PC-3 (cell line): Measurements from ENCODE around the gene SLCO3A1. TPM values are rescaled to one million over a fixed set of nuclear protein-coding genes. Genes with fewer than 3 reads are reported as not detected.

Experiments used
- ATAC-seq: fragments of 200-7000 bp; cut with Tn5 transposase; 2 replicates; pipeline ENCODE4 v1.9.1; 2020; ENCODE audit warnings: mild to moderate bottlenecking, moderate library complexity
- BruUV-seq: library from RNA; stranded (reverse); fragments of 400-500 nt; replicated peaks from 2 replicates; lab custom pipeline; 2021; lab: Mats Ljungman, UMichigan
- CTCF ChIA-PET: fragments of 300-600 bp; sonication (Branson Sonifier 250); formaldehyde crosslinking; loops from one replicate; lab custom pipeline; 2022; ENCODE audit warnings: antibody characterized with exemption; lab: Charles Lee
- POLR2A ChIA-PET: fragments of 300-600 bp; sonication (Branson Sonifier 250); formaldehyde crosslinking; loops from one replicate; lab custom pipeline; 2022; ENCODE audit warnings: antibody characterized with exemption; ENCODE audit not compliant: unreplicated experiment; lab: Charles Lee
- DNase-seq: peaks from one replicate; pipeline ENCODE4 v3.0.0-alpha.2; 2015
- H2AFZ ChIP-seq: fragments of 300-600 bp; sonication (generic); 2 replicates; pipeline ENCODE4 v1.6.0; 2016; ENCODE audit warnings: antibody characterized with exemption, low read length
- H3F3A ChIP-seq: fragments of 300-600 bp; sonication (generic); one replicate; pipeline ENCODE4 v1.6.0; 2017; ENCODE audit warnings: antibody characterized with exemption, low read length, control low read depth, mild to moderate bottlenecking; ENCODE audit not compliant: unreplicated experiment
- H3K27ac ChIP-seq: fragments of 300-600 bp; sonication (generic); 2 replicates; pipeline ENCODE4 v1.5.1; 2016; ENCODE audit warnings: mild to moderate bottlenecking, low read length
- H3K27me3 ChIP-seq: fragments of 300-600 bp; sonication (generic); 2 replicates; pipeline ENCODE4 v1.6.1; 2016; ENCODE audit warnings: low read length, mixed read lengths
- H3K36me3 ChIP-seq: fragments of 300-600 bp; sonication (generic); 2 replicates; pipeline ENCODE4 v1.6.1; 2016; ENCODE audit warnings: low read depth, mixed run types, low read length, mixed read lengths
- H3K4me1 ChIP-seq: fragments of 300-600 bp; sonication (generic); 2 replicates; pipeline ENCODE4 v1.5.1; 2016; ENCODE audit warnings: low read length; ENCODE audit not compliant: insufficient read depth
- H3K4me2 ChIP-seq: fragments of 300-600 bp; sonication (generic); 2 replicates; pipeline ENCODE4 v1.6.0; 2016; ENCODE audit warnings: low read length
- H3K4me3 ChIP-seq: fragments of 300-600 bp; sonication (generic); 2 replicates; pipeline ENCODE4 v1.5.1; 2016; ENCODE audit warnings: mild to moderate bottlenecking, low read length, mixed read lengths
- H3K79me2 ChIP-seq: fragments of 300-600 bp; sonication (generic); 2 replicates; pipeline ENCODE4 v1.6.1; 2017; ENCODE audit warnings: low read length, mixed read lengths
- H3K9ac ChIP-seq: fragments of 300-600 bp; sonication (generic); 2 replicates; pipeline ENCODE4 v1.6.0; 2016; ENCODE audit warnings: mild to moderate bottlenecking, low read length
- H3K9me2 ChIP-seq: fragments of 300-600 bp; sonication (generic); replicated peaks from 2 replicates; pipeline ENCODE4 v1.6.1; 2016; ENCODE audit warnings: mixed run types, low read length, mixed read lengths
- H3K9me3 ChIP-seq: fragments of 300-600 bp; sonication (generic); 2 replicates; pipeline ENCODE4 v1.6.1; 2016; ENCODE audit warnings: low read length, mixed read lengths
- H4K20me1 ChIP-seq: fragments of 300-600 bp; sonication (generic); 2 replicates; pipeline ENCODE4 v1.6.1; 2016; ENCODE audit warnings: low read length, mixed read lengths
- EZH2 ChIP-seq: fragments of 300-600 bp; sonication (generic); IDR thresholded peaks from one replicate; pipeline ENCODE4 v1.6.1; 2017; ENCODE audit warnings: antibody characterized with exemption, mild to moderate bottlenecking, low read length; ENCODE audit not compliant: unreplicated experiment
- EZH2phosphoT487 ChIP-seq: fragments of 300-600 bp; sonication (generic); IDR thresholded peaks from 2 replicates; pipeline ENCODE4 v1.6.1; 2018; ENCODE audit warnings: mild to moderate bottlenecking, antibody characterized with exemption, low read length, borderline replicate concordance
- intact Hi-C: fragments of 100-400 bp; cut with micrococcal nuclease; formaldehyde crosslinking; loops from 2 replicates; pipeline ENCODE4 v1.9.0; 2023
- total RNA-seq: library from RNA; depleted of rRNA; stranded (reverse); fragments of >200 nt; gene quantifications from 2 replicates; pipeline ENCODE4 v1.2.3, GENCODE V29; 2014
- TF ChIP-seq, protein P1 (sequence below): fragments of 300-600 bp; sonication (generic); conservative IDR thresholded peaks from 2 replicates; pipeline ENCODE4 v1.5.1; 2017; ENCODE audit warnings: antibody characterized with exemption, low read depth, mild to moderate bottlenecking, low read length

The SLCO3A1 gene
- total RNA-seq, 1 experiment from 2014 or later: 0.07 TPM

DNA sequence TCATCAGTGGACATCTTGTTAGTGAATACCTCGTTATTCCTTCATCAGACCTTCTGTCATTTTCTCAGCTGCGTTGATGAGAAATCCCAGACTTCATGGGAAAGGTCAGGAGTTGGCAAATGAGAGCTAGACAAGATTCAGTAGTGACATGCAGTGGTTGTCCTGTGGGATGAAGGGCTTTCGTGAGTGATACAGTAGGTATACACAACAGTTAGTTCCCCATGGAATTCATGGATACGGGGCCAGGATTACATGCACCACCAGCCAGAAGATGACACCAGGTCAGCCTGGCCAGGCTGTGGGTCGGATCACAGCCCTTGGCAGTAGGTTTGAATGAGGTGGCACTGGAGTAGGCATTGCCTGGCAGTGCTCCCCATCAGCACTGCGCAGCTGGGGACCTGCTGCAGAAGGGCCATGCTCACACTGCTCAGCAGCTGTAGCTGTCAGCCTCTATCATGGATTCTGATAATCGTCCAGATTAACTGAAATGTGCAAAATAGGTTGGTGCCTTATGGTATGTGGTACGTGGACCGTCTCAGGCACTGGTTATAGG, 150.1 kb downstream of the SLCO3A1 start:
- H3K4me2 ChIP-seq: no peak overlapping the region
- POLR2A ChIA-PET: no interaction called here

DNA sequence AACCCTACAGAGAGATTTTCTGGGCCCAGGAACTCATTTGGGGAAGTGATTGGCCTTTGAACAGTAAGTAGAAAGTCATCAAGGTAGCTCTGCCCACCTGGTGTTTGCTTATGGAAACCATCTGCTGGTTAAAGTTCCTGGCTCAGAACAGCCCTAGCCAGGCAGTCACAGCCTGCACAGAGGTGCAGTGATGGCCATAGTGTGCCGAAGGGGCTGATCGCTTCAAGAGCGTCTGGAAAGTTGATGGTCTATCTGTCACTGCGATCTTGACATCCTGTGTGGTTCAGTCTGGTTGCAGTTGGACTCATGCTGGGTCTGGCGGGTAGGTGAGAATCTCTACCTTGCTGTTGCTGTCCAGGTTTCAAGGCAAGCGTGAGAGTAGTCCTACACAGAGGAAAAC, 151.6 kb downstream of the SLCO3A1 start:
- Histone ChIP-seq H3K36me3 (no peaks in the 10 kb centered on the region), H3K9me2 (no peaks in the 10 kb centered on the region), H3F3A (no peaks in the 10 kb centered on the region), H3K9ac (no peak overlapping the region), H3K79me2 (no peaks in the 10 kb centered on the region), H3K4me3 (no peak overlapping the region), H3K27me3 (peaks cover 62% of the 10 kb centered on the region), H3K9me3 (no peaks in the 10 kb centered on the region), H3K4me1 (no peaks in the 10 kb centered on the region), H4K20me1 (no peaks in the 10 kb centered on the region), H2AFZ (no peak overlapping the region), H3K4me2 (no peak overlapping the region), H3K27ac (no peak overlapping the region)
- TF ChIP-seq EZH2phosphoT487 (no peak), EZH2 (no peak)
- TF ChIP-seq, protein P1, sequence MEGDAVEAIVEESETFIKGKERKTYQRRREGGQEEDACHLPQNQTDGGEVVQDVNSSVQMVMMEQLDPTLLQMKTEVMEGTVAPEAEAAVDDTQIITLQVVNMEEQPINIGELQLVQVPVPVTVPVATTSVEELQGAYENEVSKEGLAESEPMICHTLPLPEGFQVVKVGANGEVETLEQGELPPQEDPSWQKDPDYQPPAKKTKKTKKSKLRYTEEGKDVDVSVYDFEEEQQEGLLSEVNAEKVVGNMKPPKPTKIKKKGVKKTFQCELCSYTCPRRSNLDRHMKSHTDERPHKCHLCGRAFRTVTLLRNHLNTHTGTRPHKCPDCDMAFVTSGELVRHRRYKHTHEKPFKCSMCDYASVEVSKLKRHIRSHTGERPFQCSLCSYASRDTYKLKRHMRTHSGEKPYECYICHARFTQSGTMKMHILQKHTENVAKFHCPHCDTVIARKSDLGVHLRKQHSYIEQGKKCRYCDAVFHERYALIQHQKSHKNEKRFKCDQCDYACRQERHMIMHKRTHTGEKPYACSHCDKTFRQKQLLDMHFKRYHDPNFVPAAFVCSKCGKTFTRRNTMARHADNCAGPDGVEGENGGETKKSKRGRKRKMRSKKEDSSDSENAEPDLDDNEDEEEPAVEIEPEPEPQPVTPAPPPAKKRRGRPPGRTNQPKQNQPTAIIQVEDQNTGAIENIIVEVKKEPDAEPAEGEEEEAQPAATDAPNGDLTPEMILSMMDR: no peak
- ATAC-seq (no peak), DNase-seq (no peak)
- BruUV-seq: no TSS peak
- intact Hi-C loops: no loop called here
- ChIA-PET CTCF (no interaction called here), POLR2A (no interaction called here)

More for the DNA sequence above, 150.1 kb downstream of the SLCO3A1 start:
- Histone ChIP-seq H3K79me2 (no peaks in the 10 kb centered on the region), H3K9ac (no peak overlapping the region), H3K36me3 (no peaks in the 10 kb centered on the region), H4K20me1 (no peaks in the 10 kb centered on the region), H3F3A (no peaks in the 10 kb centered on the region), H3K27me3 (peaks cover 54% of the 10 kb centered on the region), H3K9me2 (no peaks in the 10 kb centered on the region), H3K4me1 (no peaks in the 10 kb centered on the region), H3K4me3 (no peak overlapping the region), H3K27ac (no peak overlapping the region), H2AFZ (no peak overlapping the region), H3K9me3 (no peaks in the 10 kb centered on the region)
- CTCF ChIA-PET: no interaction called here
- TF ChIP-seq, protein P1: no peak
- no peak for TF ChIP-seq EZH2phosphoT487
- DNase-seq: no peak
- no peak for ATAC-seq
- BruUV-seq: no TSS peak
- intact Hi-C loops: no loop called here

DNA sequence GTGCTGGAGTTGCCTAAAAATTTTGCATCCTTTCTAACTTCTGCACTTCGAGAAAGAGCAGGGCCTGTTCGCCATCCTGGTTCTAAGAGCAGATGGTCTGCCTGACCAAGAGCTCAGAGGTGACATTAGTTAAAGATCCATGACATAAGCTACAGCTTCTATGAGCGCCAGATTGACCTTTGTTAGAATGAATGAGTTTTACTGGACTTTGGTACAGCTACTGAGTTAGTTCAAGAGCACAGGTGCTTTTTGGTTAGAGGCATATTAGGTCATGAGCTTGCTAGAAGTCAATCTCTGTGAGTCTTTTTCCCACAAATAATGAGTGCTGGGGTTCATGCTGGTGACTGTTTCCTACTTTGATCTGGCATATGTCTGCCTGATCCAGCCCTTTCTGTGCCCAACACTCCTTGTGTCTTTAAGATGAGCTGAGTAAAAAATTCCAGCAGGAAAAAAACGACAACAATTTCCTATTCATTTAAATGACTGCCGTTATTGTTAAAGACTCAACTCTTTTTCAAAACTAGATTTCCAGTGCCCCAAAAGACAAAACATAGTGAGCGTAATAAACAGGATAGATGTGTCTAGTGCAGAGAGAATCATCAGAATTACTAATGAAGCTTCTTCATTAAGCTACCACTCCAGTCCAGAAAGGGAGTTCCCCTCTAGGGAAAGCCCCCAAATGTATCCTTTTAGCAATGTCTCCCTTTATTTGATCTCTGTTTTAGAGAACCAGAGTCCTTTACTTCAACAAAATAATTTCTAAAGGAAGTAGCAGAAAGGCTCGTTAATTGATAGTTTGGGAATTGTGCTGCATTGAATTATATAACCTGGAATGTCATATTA, 152.9 kb downstream of the SLCO3A1 start:
- Histone ChIP-seq H2AFZ (no peak overlapping the region), H3K4me2 (no peak overlapping the region), H3K4me1 (no peaks in the 10 kb centered on the region), H3K27me3 (peaks cover 62% of the 10 kb centered on the region), H3K79me2 (no peaks in the 10 kb centered on the region), H3K4me3 (no peak overlapping the region), H3K36me3 (no peaks in the 10 kb centered on the region), H3K9me3 (no peaks in the 10 kb centered on the region), H3K27ac (no peak overlapping the region), H3K9ac (no peak overlapping the region), H4K20me1 (no peaks in the 10 kb centered on the region), H3F3A (no peaks in the 10 kb centered on the region), H3K9me2 (no peaks in the 10 kb centered on the region)
- TF ChIP-seq, protein P1: no peak
- TF ChIP-seq EZH2 (no peak), EZH2phosphoT487 (no peak)
- ChIA-PET CTCF (no interaction called here), POLR2A (no interaction called here)
- intact Hi-C loops: no loop called here
- DNase-seq (no peak), ATAC-seq (no peak)
- BruUV-seq: no TSS peak
